Activated naive CD8-positive, alpha-beta T cell treated with anti-CD3 and anti-CD28 coated beads, Interleukin-2, amount 50 U/mL, for 16 hours (primary cell): ENCODE measurements around the gene NRARP.

ENCODE experiments used
- DNase-seq: peaks from one replicate; pipeline ENCODE4 v3.0.0-alpha.2; 2020; ENCODE audit warnings: low read depth, low spot score

NRARP gene

DNA sequence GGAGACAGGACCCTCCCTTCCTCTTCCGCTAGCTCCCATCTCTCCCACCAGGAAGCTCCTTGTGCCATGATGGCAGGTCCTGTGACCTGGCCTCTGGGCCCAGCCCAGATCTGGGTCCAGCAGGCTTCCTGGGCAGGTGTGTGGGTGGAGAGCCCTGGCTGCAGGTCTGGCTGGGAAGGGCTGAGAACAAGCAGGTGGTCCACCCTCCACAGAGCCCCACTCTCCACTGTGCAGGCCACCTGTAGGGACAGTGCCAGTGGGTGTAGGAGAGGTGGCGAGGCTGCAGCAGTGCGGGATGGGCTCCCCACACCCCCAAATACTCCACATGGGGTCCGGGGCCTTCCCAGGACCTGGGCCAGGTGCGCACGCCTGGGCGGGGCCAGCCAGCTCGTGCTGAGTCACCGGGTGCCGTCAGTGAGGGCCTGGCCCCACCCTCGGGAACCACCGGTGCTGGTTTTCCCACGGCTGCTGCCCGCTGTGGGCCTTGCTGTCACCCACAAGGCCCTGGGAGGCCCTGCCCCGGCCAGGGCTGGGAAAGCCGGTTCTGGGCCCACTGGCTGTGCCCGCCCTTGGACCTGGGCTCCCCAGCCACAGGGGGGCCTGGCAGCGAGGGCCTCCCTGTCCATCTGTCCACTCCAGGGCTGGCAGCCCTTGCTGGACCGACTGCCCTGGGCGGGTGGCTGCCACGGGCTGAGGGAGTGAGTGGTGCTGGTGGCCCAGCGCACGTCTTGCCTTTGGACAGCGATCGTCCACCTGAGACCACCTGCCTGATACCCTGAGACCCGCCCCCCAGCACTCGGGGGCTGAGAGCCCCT, 9.3 kb upstream of the NRARP start:
- DNase-seq: no peak

DNA sequence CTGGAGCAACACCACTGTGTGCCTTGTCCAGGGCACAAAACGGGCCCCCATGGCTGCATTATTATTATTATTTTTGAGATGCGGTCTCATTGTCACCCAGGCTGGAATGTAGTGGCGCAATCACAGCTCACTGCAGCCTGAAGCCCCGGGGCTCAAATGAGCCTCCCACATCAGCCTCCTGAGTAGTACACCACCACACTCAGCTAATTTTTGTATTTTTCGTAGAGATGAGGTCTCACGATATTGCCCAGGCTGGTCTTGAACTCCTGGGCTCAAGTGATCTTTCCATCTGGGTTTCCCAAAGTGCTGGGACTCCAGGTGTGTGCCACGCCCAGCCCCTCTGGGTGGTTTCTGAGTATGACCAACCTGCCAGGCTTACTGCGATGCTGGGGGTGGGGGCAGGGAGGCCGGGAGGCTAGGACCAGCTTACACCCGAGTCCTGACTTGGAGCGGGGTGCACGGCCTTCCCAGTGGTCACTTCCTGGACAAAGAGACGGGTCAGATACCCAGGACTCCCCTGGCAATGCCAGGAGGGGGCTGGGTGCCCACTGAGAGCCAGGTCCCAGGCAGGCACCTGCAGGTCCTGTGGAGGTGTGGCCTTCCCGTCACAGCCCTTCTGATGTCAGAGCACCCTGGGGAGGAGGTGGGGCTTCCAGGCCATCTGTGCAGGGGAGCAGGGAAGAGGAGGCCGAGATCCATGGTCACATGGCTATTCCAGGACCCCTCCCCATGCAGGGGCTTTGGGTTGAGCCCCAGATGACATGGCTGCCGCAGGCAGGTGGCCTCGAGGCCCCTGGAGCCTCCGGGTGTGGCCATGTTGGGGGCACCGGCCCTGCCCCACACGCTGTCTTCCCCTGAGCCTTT, 8.3 kb upstream of the NRARP start:
- no peak for DNase-seq

DNA sequence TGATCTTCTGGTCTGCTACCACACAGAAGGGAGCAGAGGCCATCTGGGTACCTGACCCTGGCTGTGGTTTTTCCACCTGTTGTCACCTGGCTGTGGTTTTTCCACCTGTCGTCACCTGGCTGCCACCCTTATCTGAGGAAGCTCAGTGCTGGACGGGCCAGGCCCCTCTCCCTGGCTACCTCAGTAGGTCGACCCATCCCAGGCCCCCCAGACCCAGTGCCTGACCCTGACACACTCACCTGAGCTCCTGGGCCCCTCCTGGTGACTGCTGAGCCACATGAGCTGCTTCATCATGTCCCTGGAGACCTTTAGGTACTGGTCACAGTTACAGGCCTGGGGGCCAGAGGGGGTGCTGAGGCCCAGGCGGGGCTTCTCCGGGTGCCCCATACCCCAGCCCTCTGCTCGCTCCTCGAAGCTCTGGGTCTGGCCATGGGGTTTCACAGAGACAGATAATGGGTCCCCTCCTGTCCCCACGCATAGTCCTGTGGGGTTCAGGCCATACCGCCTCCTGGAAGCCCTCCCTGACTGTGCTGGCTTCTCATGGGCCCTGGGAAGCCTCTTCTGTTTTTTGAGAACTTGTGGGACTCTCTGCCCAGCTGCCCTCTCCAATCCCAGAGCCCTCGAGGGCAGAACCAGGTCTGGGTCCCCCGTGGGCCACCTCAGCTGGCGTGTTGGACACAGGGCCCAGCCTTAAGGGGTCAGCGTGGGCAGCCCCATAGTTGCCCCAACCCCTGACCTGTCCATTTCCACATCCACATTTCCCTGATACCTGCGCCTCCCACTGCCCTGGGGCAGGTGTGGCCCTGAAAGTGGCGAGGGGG, 7.5 kb upstream of the NRARP start:
- no peak for DNase-seq

DNA sequence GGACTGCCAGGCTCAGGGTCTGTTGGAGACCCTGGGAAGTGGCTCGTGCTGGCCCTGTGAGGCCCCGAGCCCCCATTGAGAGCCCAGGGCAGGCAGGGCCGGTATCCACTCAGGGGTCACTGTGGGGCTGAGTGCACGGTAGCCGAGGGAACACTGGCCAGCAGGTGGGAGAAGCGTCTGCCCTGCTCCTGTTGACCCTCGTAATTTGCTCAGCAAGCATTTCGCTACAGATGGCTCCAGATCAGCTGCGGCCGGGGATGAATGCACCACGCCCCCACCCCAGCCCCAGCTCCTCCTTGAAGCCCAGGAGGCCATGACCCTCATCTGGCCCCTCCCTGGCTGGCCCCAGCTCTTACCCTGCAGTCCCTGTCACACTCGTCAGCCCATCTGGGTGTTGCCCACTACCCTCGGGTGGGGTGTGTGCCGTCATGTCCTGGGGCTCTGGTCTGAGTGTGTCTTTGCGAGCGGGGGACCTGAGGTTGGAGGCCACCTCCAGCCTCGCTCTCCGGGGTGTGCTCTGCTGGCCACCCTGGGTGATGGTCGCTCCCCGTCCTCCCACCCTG, 6.1 kb upstream of the NRARP start:
- no peak for DNase-seq

DNA sequence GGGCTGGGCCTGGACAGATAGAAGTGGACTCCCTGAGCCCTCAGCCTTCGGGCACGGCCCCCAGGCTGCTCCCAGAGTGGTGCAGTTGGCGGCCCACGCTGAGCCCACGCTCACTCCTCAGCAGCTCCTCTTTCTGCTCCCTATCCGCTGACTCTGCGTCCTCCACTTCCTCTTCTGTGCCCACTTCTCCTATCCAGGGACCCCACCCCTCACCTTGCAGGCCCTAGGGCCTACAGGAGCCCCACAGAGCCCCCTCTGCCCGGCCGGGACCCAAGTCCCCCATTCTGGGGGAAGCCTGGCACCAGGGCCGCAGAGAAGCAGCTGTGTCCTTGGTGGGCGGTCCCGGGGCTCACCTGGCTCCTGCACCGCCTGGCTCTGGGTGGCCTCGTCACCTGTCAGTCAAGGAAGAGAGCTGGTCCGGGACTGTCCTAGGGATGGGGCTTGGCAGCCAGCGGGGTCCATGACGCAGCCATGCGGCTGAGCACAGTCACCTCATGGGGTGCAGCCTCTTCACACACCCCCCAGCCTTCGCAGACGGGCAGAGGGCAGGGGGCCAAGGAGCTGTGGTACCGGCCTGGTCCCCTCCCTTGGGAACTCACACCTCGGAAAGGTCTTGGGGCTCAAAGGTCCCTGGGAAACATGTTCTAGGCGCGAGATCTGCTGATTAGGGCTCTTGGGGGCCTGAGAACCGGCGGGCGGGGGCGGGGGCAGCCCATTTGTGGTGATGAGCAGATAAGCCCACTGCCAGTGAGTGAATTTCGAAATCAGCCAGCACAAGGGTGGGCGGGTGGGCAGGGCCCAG, 5.4 kb upstream of the NRARP start:
- no peak for DNase-seq

DNA sequence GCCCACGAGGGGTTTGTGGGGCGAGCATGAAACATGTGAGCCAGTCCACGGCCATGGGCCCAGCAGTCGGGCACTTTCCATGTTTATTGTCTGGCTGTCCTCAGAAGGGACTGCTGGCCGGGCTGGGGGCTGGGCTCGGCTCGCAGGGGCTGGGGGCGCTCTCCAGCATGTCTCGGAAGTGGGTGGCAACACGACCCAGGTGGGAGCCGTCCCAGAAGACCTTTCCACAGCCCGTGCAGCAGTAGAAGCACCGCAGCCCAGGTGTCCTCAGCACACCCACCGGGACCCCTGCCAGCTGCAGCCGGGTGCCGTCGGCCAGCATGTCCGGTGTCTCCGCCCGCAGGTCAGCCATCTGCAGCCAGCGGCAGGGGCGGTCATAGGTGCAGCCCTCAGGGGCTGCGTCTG, 4.8 kb upstream of the NRARP start:
- no peak for DNase-seq

DNA sequence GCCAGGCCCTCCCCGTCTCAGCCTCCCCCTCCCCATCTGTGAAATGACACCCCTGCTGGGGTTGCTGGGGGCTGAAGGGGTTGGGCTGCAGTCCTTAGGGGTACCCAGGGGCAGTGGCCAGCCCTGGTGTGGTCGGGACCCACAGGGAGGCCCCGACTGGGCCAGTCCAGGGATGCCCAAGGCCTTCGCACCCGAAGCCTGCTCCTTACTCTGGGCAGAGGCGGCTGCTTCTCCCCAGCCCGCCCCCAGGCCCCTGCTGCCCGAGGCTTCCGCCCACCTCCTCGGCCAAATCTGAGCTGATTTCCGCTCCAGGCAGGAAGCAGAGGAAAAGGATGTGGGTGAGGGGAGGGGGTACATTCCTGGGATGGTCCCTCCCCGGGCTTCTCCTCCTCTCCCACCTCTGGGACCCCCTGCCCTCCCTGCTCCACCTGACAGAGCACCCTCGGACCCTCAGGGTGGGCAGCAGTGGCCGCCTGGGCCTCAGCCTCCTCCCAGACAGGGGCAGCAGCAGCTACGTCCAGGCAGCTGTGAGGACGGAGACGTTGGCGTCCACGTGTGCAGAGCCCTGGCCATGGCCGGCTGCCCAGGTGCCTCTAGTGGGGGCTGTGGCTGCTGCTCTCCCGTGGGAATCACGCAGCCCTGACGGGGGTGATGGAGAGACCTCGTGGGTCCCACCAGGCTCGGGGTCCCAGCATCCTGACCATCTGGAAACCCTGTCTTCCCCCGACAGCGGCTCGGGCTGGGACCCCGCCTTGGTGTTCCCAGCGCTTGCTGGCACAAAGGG, 4.2 kb upstream of the NRARP start:
- no peak for DNase-seq

DNA sequence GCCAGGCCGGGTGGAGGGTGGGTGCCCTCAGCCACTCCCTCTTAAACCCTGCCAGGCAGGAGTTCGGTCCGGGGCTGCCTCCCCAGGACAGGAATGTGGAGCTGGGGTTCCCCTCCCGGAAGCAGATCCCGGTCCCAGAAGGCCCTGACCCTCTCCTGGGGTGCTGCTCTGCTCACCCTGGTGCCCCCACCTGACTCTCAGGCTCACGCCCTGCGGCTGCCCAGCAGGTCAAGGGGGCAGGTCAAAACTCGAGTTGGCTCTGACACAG, 3.7 kb upstream of the NRARP start:
- no peak for DNase-seq

DNA sequence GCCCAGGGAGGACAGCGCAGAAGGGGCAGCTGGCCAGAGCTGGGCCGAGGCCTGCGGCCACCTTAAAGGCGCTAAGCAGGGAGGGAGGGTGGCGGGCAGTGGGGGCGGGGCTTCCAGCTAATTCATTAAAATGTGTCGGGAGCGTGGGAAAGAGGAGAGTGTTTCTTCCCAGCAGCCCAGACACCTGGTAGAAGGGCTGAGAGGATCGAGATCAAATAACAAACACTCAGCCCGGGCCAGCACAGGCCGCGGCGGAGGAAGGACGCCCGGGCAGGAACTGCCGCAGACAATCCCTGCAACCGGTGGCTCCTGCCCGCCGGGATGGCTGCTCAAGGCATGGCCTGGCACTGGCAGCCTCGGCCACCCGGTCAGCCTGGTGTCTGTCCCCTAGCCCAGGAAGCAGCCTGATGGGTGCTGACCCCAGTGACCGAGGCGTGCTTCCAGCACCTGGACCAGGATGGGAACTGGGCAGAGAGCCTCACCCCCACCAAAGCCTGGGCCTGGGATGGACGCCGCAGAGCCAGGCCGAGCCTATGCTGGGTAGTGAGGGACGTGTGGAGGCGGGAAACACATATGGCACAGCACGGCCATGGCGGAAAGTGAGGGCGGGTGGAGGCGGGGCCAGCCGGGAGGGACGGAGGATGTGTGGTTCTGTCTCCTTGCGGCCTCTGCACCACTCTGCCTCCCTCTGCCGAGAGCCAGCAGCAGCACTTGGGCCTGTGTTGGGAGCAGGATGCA, 3.2 kb upstream of the NRARP start:
- DNase-seq: no peak

DNA sequence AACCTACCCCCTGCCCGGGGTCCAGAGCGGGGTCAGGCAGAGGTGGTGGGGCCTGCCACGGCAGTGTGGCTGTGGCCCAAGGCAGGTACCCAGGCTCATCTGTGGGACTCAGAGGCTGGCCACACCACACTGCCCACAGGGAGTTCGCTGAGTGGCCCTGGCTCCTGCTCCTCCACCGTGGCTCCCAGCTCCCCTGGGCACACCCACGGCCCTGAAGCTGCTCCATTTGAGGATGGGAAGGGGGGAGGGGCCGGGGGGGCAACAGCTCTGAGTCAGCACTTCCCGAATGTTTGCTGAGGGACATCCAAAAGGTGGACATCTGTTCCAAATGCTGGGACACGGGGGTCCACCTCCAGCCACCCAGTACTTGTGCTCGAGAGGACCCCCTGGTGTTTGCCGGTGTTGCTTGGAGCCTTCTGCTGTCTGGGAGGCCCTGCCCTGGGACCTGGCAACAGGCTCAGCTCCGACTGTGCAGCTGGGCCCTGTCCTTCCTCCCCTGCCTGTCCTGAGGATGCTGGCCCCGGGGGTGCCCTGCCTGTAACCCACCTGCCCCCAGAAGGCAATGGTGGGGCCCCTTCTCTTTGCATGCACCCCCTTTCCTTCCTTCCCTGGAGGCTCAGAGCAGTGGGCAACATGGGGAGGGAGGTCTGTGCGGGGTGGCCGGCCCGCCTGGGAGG, 2.5 kb upstream of the NRARP start:
- DNase-seq: no peak

DNA sequence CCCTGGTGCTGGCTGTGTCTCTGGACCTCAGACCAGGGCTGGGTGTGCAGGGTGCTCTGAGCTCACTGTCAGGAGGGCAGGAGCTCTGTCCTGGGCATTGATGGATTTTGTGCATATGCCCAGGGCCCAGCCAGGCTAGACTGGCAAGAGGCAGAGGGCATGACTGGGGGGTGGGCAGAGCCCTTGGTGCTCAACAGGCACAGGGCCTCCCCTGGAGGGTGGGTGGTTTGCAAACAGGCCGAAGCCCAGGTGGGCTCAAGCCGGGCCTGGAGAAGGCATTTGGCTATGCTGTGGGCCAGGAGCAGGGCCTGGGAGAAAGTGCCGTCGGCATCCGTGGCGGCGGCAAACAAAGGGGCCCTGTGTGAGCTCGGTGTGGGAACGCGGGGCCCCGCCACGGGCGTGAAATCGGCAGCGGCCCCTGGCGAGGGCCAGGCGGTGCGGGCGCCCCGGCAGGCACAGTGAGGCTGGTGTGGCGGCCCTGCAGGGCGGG, 1.9 kb upstream of the NRARP start:
- no peak for DNase-seq

DNA sequence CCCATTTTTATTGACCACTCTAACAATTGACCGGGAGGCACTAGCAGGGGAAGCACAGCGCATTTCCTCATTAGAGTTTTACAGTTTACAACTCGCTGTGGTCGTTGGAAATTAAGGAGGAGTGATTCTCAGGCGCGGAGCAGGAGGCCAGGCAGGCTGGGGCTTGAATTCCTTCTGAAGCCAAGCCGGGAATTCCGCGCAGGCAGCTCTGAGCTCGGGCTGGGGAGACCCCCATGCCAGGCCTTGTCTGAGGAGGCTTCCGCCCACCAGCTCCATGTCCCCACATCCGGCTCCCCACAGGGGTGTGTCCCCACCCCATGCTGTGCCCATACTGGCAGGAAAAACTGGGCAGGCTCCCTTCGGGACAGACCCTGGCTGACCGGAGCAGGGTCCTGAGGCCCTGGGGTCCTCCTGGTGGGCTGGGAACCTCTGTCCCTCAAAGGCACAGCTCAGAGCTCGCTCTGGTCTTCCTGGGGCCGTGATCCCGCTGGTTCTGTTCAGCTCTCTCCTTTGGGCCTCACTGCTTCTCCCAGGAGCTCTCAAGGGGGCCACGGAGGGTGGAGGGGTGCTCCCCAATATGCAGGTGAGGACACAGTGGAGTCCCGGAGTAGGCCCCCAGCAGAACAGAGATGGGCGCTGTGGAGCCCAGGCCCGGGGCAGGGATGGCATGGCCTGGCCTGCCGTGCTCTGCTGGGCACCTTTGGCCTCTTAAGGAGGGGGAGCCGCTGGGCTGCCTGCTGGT, 1.3 kb upstream of the NRARP start:
- DNase-seq: no peak

DNA sequence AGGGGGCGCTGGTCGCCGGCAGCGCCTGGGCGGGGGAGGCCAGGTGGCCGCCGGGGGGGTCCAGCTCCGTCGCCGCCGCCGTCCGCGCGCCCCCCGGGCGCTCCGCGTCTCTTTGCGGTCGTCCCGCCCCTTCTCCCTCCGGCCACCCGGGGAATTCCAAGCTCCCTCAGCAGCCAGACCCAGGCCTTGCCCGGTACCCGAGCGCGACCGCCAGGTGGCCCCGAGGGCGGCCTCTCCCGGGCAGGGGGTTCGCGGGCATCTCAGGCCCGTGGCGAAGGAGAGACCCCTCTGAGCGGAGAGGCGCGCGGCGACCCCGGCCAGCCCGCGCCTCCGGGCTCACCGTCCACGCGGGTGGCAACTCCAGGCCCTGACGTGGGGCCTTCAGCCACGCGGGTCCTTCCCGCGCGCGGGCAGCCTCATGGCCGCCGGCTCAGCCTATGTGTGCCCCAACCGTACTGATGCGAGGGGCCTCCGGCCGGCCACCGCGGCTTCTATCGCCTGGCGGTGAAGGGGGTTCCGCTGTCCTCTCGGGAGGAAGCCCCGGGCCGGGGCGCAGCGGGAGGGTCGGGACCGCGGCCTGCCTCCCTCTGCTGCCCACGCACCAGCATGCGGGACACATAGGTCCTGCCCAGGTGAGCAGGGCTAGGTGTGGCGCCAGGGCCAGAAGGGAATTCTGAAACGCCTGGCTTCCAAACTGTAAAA, 529 bp upstream of the NRARP start:
- no peak for DNase-seq

DNA sequence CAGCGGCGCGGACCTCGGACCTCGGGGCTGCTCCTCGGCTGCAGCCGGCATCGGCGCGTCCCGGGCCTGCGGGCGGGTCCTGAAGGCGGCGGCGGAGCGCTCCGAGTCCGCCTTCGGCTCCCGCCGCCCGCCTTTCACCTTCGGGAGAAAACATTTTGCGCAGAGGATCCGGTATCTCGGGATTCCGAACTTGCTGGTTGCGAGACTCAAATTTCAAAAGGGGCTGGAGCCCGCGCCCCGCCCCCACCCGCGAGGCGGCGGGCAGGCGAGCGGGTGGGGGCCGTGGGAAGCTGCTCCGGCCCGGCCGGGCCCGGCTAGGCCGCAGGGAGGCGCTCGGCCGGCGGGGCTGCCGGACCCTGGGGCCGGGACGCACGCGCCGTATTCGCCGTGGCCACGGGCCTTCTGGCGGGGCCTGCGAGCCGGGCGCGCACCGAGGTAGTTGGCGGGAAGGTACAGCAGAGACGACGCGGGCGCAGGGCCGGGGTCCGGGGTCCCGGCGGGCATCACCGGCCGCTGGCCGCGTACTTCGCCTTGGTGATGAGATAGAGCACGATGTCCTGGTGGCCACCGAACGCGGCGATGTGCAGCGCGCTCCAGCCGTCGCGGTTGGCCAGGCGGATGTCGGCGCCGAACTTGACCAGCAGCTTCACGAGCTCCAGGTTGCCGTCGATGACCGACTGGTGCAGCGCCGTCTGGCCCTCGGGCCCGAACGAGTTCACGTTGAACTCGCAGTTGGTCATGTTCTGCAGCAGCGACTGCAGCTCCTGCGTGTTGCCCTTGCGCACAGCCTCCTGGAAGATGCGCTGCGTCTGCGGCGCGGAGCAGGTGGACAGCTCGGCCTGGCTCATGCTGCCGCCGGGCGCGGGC, 757 bp downstream of the NRARP start:
- no peak for DNase-seq

DNA sequence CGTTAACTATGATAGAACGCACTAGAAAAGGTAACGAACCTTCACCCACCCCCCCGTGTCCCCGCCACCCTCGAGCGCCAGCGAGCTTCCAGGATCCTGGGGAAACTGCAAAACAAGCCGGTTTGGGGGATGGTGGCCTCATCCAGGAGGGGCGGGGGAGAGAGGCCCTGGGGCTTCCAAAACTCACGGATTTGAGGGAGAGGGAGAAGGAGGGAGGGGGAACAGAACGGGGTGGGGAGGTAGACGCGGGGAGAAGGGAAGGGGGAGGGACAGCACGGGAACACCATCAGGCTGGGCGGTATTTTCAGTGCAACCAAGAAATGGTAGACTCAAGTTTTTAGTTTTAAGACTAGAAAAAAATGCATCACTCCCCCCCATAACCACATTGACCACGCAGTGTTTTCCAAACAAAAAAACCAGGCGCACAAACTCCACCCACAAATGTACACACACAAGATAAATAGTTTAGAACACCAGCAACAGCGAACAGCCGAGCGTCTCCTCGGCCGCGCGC, 1.4 kb downstream of the NRARP start:
- DNase-seq: no peak

DNA sequence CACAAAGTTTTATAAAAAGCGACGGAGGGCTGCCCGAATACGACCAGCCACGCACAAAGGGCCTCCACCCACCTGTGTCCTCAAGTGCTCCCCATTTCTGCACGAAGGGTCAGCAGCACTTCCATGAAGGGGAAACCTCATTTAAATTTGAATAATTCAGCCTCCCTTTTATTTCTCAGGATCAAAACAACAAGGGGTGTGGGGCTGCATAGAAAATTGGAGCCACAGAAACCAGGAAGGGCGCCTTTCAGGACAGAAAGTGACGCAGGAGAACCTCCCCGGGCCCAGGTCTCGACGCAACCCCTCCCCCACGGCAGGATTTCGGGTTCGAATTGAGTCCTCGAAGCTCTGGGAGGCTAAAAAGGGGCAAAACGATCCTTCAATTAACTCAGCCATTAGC, 2.1 kb downstream of the NRARP start:
- DNase-seq: no peak

DNA sequence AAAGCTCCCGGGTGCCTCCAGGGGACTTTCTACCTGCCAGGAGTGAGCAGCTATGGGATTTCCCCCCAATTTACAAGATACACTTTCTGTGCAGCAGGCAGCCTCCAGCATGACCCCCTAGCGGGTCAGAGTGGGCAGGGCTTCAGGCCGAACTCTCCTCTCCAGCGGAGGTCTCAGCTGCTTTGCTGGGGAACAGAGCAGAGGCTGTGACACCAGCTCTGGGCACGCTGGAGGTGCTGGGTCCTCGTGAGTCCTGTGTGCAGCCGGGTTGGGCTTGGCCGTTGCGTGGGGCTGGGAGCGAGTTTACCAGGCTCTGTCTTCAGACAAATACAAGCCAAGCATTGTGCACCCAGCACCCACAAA, 2.9 kb downstream of the NRARP start:
- no peak for DNase-seq
